DND-41 (cell line): Measurements from ENCODE around the gene NPHS1.
"Not testable (repeated sequence)": the region's sequence is repeated elsewhere in the genome, so short reads cannot be mapped to it uniquely, and the experiment has no call there.

Source experiments
- EZH2 ChIP-seq: IDR thresholded peaks from 3 replicates; pipeline ENCODE4 v1.6.1; 2012; ENCODE audit warnings: borderline replicate concordance, low read depth, mild to moderate bottlenecking, moderate library complexity, low read length, inconsistent platforms; ENCODE audit not compliant: severe bottlenecking
- TF ChIP-seq, protein P1 (sequence below): IDR thresholded peaks from 2 replicates; pipeline ENCODE4 v1.5.1; 2012; ENCODE audit warnings: borderline replicate concordance, low read length, moderate library complexity, mild to moderate bottlenecking; ENCODE audit not compliant: poor library complexity, severe bottlenecking; ENCODE audit errors: extremely low read depth

DNA sequence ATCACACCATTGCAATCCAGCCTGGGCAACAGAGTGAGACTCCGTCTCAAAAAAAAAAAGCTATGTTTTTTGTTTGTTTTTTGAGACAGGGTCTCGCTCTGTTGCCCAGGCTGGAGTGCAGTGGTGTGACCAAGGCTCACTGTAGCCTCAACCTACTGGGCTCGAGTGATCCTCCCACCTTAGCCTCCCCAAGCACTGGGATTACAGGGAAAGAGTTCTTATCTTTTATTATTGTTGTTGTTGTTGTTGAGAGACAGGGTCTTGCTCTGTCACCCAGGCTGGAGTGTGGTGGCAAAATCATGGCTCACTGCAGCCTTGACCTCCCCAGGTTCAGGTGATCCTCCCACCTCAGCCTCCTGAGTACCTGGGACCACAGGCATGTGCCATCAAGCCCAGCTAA, 39.5 kb upstream of the NPHS1 start:
- TF ChIP-seq, protein P1, sequence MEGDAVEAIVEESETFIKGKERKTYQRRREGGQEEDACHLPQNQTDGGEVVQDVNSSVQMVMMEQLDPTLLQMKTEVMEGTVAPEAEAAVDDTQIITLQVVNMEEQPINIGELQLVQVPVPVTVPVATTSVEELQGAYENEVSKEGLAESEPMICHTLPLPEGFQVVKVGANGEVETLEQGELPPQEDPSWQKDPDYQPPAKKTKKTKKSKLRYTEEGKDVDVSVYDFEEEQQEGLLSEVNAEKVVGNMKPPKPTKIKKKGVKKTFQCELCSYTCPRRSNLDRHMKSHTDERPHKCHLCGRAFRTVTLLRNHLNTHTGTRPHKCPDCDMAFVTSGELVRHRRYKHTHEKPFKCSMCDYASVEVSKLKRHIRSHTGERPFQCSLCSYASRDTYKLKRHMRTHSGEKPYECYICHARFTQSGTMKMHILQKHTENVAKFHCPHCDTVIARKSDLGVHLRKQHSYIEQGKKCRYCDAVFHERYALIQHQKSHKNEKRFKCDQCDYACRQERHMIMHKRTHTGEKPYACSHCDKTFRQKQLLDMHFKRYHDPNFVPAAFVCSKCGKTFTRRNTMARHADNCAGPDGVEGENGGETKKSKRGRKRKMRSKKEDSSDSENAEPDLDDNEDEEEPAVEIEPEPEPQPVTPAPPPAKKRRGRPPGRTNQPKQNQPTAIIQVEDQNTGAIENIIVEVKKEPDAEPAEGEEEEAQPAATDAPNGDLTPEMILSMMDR = not testable (repeated sequence)
- not testable (repeated sequence) for TF ChIP-seq EZH2
